BLaER1 treated with 17β-estradiol and CSF1 and Interleukin-3, amounts not matched to agents 10 nM and 100 nM (cell line): ENCODE measurements around the gene FHIP1B.

Experiments used
- H3K27ac ChIP-seq, 11 experiments: shearing (Covaris generic); formaldehyde crosslinking; 2 replicates each; pipeline ENCODE4 v1.8.1; 2022
- H3K27me3 ChIP-seq, 11 experiments: shearing (Covaris generic); formaldehyde crosslinking; 2 replicates each; pipeline ENCODE4 v1.8.1; 2022
- H3K36me3 ChIP-seq, 11 experiments: shearing (Covaris generic); formaldehyde crosslinking; 2 replicates each; pipeline ENCODE4 v1.8.1; 2022
- H3K4me1 ChIP-seq, 10 experiments: shearing (Covaris generic); formaldehyde crosslinking; 2 replicates each; pipeline ENCODE4 v1.8.1; 2022
- H3K4me2 ChIP-seq, 11 experiments: shearing (Covaris generic); formaldehyde crosslinking; 2 replicates each; pipeline ENCODE4 v1.8.1; 2022
- H3K4me3 ChIP-seq, 10 experiments: shearing (Covaris generic); formaldehyde crosslinking; 2 replicates each; pipeline ENCODE4 v1.8.1; 2022
- H3K9ac ChIP-seq, 11 experiments: shearing (Covaris generic); formaldehyde crosslinking; 2 replicates each; pipeline ENCODE4 v1.8.1; 2022
- H3K9me3 ChIP-seq, 11 experiments: shearing (Covaris generic); formaldehyde crosslinking; replicated peaks in 1 of 11; 2 replicates each; pipeline ENCODE4 v1.8.1; 2022
- H4K20me1 ChIP-seq, 11 experiments: shearing (Covaris generic); formaldehyde crosslinking; 2 replicates each; pipeline ENCODE4 v1.8.1; 2022
- Cebpa-rat ChIP-seq, 11 experiments: shearing (Covaris generic); IDR thresholded peaks; 2 replicates each; pipeline ENCODE4 v1.8.1; 2022

FHIP1B gene

DNA sequence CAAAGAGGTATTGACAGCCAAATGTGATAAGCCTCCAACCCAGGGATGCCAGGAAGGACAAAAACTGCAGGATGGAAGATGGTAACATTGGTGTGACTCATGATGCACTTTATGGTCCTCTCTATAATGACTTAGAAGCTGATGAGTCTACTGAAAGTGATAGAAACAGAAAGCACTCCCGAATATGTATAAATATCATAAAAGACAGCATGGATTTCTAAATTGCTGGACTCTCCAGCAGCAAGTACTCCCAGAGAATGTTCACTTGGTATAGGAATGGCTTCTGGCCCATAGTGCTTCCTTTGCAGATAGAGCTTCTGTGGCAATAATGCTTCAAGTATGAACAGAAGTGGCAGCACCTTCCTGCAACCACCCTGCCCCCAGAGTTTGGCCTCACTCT lies 64.2 kb downstream of the FHIP1B start, which contains the start of gene OR52B2:
Gene OR52B2 (minus strand): TSS at position 101 of the 400 bp plus-strand sequence. CDS start 0 bp downstream, at position 101.
- Histone ChIP-seq H4K20me1 (no peaks in the 10 kb centered on the region), H3K27ac (no peak within 1 kb of the TSS), H3K4me3 (no peak within 1 kb of the TSS), H3K9ac (no peak within 1 kb of the TSS), H3K4me2 (no peak within 1 kb of the TSS), H3K4me1 (no peaks in the 10 kb centered on the region), H3K9me3 (peaks cover 2 to 7% (median 4%) of the 10 kb centered on the region in 11 experiments; a peak in 20 of 22 replicates), H3K36me3 (no peaks in the 10 kb centered on the region), H3K27me3 (no peaks in the 10 kb centered on the region)
- no peak for TF ChIP-seq Cebpa-rat (IDR thresholded peaks at IDR 0.05)
